ES-I3 (cell line): Measurements from ENCODE around the gene ZXDC.

Experiments used
- H3K36me3 ChIP-seq: 2 replicates; pipeline ENCODE4 v1.6.1; 2013; ENCODE audit warnings: mild to moderate bottlenecking, low read length, control low read depth, moderate library complexity; ENCODE audit not compliant: insufficient read depth
- H3K4me1 ChIP-seq: 2 replicates; pipeline ENCODE4 v1.6.1; 2013; ENCODE audit warnings: mild to moderate bottlenecking, control low read depth, low read length; ENCODE audit not compliant: insufficient read depth
- H3K9ac ChIP-seq: 2 replicates; pipeline ENCODE4 v1.6.1; 2013; ENCODE audit warnings: low read depth, mild to moderate bottlenecking, low read length, moderate library complexity
- H3K9me3 ChIP-seq: 2 replicates; pipeline ENCODE4 v1.6.1; 2013; ENCODE audit warnings: mild to moderate bottlenecking, low read length, moderate library complexity; ENCODE audit not compliant: control insufficient read depth, insufficient read depth

Gene ZXDC

DNA sequence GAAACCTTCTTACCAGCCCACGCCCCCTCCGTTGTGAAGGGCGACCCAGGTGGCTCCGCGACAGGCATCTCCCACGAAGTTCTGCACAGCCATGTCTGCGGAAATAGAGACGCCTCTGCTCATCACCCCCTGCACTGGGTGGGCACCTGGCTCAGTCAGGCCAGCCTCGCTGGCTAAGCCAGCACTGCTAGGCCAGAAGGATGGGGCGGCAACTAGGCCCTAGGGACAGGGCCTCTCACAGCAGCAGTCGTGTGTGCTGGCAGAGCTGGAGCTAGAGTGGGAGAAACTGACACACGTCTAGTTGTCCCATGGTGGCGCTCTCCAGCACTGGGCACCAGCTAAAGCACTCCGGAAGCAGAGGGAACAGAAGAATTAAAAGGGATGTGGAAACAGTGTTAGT is 12.5 kb upstream of the ZXDC start:
- Histone ChIP-seq H3K4me1 (peaks cover 33% of the 10 kb centered on the region), H3K36me3 (no peaks in the 10 kb centered on the region), H3K9ac (no peak overlapping the region), H3K9me3 (no peaks in the 10 kb centered on the region)

DNA sequence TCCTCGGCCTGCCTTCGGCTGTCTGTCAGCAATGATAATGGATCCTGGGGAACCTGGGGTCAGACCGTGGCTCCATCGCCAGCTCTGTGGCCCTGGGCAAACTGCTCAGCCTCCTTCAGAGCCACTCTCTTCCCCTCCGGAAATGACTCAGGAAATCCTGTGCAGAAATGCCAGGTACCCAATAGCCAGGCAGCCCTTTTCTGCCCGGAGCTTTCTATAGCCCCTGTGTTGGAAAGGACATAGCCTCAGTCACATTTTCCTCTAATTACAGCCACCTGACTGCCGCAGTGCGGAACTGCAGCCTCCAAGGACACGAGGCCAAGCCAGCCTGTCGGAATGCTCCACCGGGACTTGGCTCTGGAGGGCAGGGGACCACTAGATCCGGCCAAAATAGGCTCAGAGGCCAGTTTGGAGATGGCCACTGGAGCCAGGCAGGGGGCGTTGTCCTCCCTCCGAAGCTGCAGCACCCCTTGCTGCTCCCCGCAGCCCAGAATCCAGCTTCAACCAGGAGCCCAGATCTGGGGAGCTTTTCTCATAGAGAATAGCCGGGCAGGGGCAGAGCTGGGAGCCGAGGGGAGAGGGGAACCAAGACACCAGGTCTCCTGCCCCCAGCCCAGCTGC is 11.6 kb upstream of the ZXDC start:
- Histone ChIP-seq H3K9ac (no peak overlapping the region), H3K36me3 (no peaks in the 10 kb centered on the region), H3K4me1 (peaks cover 33% of the 10 kb centered on the region), H3K9me3 (no peaks in the 10 kb centered on the region)

- no peak overlapping the region for H3K9ac ChIP-seq
- peaks cover 33% of the 10 kb centered on the region for H3K4me1 ChIP-seq
- no peaks in the 10 kb centered on the region for H3K9me3 ChIP-seq
- no peaks in the 10 kb centered on the region for H3K36me3 ChIP-seq
Observed at GRCh38 chr3:126486360-126486847, 10.7 kb upstream of the ZXDC start.

DNA sequence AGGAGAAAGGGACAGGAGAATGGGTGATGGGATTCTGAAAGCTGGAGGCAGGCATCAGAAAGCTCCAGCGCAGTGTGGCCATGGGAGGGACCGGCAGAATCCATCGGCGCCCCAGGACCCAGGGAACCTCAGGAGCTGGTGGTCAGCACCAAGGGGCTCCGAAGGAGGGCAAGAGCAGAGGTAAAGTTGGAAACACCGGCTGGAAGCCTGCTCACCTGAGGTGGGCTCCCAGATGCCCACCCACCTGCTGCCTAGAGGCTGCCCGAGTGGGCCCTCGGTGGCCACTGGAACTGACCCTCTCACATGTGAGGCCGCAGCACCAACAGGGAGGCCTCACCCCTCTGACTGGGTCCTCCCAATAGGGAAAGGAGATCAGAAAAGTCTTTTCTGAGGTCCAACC is 10.3 kb upstream of the ZXDC start:
- Histone ChIP-seq H3K9ac (no peak overlapping the region), H3K9me3 (no peaks in the 10 kb centered on the region), H3K4me1 (peaks cover 33% of the 10 kb centered on the region), H3K36me3 (no peaks in the 10 kb centered on the region)

DNA sequence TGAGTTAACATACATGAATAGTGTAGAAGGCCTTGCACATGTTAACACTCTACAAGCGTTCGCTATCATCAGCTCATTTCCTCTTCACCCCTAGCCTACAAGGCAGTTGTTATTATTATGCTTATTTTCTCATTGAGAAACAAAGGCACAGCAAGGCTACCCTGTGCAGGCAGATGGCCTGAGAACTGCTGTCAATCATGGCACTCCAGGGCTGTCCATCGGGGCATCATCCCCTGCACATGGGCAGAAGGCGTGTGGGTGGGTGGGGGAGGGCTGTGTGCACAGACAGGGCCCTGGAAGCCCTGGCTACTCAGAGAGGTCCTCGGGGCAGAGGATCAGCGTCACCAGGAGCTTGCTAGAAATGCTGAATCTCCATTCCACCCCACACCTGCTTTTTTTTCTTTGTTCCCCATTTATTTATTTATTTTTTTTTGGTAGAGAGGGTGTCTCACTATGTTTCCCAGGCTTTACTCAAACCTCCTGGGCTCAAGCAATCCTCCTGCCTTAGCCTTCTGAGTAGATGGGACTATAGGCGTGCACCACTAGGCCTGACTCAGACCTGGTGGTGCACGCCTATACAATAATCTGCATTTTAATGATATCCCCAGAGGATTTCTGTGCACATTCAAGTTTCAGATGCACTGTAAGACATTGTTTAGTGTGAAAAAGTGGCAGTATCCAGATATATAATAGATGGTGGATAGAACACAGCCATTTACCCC is 9.6 kb upstream of the ZXDC start:
- Histone ChIP-seq H3K4me1 (peaks cover 33% of the 10 kb centered on the region), H3K36me3 (no peaks in the 10 kb centered on the region), H3K9me3 (no peaks in the 10 kb centered on the region), H3K9ac (no peak overlapping the region)

DNA sequence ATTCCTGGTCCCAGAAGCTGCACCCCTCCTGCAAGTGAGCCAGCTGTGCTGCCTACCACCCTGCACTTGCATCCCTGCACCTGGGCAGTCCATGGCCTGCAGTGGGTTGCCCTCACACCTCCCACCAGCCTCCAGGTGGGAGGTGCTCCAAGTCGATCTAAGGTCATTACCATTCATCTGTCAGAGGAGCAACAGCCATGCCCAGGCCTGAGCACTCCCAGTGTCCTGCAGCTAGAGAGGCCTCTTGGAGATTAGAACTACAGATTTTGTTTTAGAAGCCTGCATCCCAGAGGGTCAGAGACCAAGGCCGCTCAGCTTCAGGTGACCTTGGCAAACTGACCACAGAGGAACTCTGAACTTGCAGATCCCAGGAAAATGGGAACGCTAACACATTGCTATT is 9.0 kb upstream of the ZXDC start:
- Histone ChIP-seq H3K36me3 (no peaks in the 10 kb centered on the region), H3K4me1 (peaks cover 33% of the 10 kb centered on the region), H3K9ac (no peak overlapping the region), H3K9me3 (no peaks in the 10 kb centered on the region)

- Histone ChIP-seq H3K36me3 (no peaks in the 10 kb centered on the region), H3K9ac (no peak overlapping the region), H3K4me1 (peaks cover 33% of the 10 kb centered on the region)
Observed at GRCh38 chr3:126484148-126484547, 8.5 kb upstream of the ZXDC start.

DNA sequence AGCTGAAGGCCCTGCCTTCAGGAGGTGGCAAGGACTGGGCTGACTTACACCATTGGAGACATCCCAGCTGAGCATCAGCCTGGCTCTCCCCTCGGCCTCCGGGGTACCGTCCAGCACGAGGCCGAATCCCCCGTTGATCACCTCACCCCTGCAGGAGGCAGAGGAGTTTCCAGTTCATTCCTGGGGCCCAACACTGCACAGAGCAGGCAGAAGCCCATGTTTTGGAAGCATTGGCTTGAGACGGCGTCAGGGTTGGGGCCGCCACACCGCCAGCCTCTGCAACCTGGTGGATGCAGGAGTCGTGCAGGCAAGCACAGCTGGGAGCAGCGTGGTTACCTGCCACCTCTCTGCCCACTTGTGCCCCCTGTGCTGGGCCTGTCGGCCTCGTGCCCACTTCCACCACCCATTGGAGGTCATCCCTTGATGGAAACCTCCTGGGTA is 7.7 kb upstream of the ZXDC start:
- no peaks in the 10 kb centered on the region for H3K36me3 ChIP-seq
- no peak overlapping the region for H3K9ac ChIP-seq
- no peaks in the 10 kb centered on the region for H3K9me3 ChIP-seq
- peaks cover 33% of the 10 kb centered on the region for H3K4me1 ChIP-seq

More at GRCh38 chr3:126484148-126484547, 8.5 kb upstream of the ZXDC start:
- H3K9me3 ChIP-seq = no peaks in the 10 kb centered on the region

- Histone ChIP-seq H3K9me3 (no peaks in the 10 kb centered on the region), H3K36me3 (no peaks in the 10 kb centered on the region), H3K9ac (no peak overlapping the region), H3K4me1 (peaks cover 33% of the 10 kb centered on the region)
Observed at GRCh38 chr3:126482503-126483255, 7.0 kb upstream of the ZXDC start.

- H3K4me1 ChIP-seq = peaks cover 33% of the 10 kb centered on the region
- H3K36me3 ChIP-seq = no peaks in the 10 kb centered on the region
- no peaks in the 10 kb centered on the region for H3K9me3 ChIP-seq
- H3K9ac ChIP-seq = no peak overlapping the region
Observed at GRCh38 chr3:126481808-126482502, 6.3 kb upstream of the ZXDC start.

DNA sequence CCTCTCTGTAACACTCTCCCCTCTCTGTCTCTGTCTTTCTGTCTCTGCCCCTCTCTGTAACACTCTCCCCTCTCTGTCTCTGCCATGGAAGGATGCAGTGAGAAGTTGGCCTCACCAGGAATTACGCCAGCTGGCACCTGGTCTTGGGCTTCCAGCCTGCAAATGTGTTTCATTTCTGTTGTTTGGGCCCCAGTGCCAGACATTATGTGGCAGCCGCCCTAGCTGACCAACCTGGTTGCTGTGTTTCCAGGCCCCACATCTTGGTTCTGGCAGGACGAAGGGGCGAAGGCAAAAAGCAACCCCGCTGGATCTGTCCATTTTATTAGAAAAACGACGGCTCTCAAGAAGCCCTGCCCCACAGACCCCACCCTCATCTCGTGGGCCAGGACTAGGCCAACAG is 5.2 kb upstream of the ZXDC start:
- no peaks in the 10 kb centered on the region for H3K36me3 ChIP-seq
- H3K9ac ChIP-seq = no peak overlapping the region
- H3K4me1 ChIP-seq = peaks cover 25% of the 10 kb centered on the region
- H3K9me3 ChIP-seq = no peaks in the 10 kb centered on the region

GRCh38 chr3:126480206-126480605 is 4.5 kb upstream of the ZXDC start:
- peaks cover 18% of the 10 kb centered on the region for H3K4me1 ChIP-seq
- no peaks in the 10 kb centered on the region for H3K9me3 ChIP-seq
- no peaks in the 10 kb centered on the region for H3K36me3 ChIP-seq
- no peak overlapping the region for H3K9ac ChIP-seq

DNA sequence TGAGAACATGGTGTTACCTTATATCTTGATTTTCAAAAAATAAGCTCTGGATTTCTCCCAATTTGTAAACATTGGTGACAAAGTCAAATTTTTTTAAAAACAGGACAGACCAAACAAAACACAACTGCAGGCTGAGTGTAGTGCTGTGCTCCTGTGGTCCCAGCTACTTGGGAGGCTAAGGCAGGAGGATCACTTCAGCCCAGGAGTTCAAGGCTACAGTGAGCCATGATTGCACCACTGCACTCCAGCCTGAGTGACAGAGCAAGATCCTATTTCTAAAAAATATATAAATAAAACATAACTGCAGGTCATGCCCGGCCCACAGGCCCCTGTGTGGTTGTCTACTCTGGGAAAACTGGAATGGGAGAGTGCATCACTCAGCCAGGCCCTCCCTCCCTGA is 4.0 kb upstream of the ZXDC start:
- H3K9ac ChIP-seq = no peak overlapping the region
- no peaks in the 10 kb centered on the region for H3K9me3 ChIP-seq
- no peaks in the 10 kb centered on the region for H3K36me3 ChIP-seq
- peaks cover 12% of the 10 kb centered on the region for H3K4me1 ChIP-seq

- H3K36me3 ChIP-seq = no peaks in the 10 kb centered on the region
- 0 out of 2 replicates have a peak, but pooled peaks cover 5% of the 10 kb centered on the region for H3K4me1 ChIP-seq
- no peaks in the 10 kb centered on the region for H3K9me3 ChIP-seq
- H3K9ac ChIP-seq = no peak overlapping the region
Observed at GRCh38 chr3:126478581-126479310, 3.1 kb upstream of the ZXDC start.
